ENCODE measurements around the gene HHEX.

HHEX gene

GRCh38 chr10:92693534-92693893 is 3.8 kb downstream of the HHEX start:
- DNase-seq, result no peak

DNA sequence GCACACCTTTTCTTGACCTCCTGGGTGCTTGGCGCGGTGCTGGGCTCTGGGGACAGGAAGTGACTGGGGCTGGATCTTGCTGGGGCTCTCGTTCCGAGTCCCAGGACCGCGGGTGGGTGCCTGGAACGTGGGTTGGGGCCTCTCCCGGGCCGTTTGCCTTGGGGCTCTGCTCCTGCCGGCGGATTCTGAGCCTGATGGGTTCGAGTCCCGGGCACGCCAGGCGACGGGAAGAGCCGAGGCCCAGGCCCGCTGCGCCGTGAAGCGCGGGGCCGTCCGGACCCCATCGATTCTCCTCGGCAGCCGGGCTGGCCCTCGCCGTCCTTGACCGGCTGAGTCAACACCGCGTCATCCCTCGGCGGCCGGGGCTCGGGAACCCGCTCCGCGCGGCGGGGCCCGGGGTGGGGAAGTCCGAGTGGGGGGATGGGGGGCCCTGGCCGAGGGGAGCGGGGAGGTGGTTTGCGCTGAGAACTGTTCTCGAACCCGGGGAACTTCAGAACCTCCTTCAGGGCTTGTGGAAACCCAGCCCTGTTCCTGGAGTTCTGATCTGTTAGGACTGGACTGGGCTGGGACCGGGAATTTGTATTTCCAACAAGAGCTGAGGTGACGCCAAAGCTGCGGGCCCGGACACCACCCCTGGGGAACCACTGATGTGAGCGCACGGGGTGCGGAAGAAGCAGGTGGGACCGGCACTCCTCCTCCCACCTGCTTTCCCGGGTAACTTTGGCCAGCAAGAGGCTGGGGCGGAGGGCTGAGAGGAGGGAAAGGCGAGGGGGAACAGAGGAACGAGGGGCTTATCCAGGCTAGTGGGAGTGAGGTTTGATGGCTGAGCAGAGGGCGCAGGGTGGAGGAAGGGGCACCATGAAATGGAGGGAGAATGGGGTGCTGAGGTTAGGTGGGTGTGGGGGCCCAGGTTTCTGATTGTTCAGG is 6.2 kb downstream of the HHEX start:
- no peak for DNase-seq

GRCh38 chr10:92696606-92697383 is 7.0 kb downstream of the HHEX start:
- DNase-seq, result no peak

DNA sequence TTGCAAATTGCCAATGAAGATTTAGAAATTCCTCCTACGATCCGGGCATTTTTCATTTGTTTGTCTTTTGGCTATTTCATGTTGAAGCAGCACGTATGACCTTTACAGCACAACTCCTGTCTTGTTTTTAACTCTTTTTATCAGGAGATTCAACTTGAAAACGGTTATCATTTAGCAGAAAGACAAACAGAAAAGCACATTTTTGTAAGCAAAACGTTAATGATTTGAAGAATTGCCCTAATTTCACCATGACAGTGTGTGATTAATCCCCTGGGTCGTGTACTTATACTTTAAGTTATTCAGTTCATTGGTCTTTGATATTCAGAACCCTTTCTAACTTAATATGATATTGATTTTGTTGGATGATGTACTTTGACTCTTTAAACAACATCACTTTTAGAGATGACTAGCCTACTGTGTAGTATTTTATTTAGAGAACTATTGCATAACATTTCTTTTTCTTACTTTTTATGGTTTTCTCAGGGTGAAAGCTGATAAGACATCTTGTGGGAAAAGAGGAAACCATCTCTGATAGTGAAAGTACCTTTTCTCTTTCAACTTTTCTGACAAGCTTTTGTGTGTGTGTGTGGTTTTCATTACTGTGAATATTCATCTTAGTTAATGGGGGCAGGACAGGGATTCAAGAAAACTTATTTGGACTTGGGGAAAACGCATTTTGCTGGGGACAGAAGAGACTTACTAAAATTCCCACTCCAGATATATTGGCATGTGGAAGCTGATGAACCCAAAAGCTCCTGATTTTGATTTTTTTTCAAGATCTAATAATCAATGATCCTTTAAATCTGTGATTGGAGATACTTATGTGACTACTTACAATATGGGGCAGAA is 8.1 kb downstream of the HHEX start:
- no peak for DNase-seq

DNA sequence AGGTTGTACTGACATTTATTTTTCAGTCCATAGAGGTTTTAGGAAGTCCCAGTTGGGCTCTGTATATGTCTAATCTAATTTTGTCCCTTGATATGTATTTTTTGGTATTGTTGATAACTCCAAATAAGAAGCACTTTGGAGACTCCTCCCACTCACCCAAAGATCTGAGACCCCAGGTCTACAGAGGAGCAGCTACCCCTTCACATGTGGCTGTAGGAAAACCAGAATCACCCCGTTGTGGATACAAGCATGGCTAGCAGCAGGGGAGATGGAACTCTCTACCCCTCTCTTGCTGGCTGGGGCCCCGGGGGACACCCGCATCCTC is 9.4 kb downstream of the HHEX start:
- DNase-seq, result no peak

DNA sequence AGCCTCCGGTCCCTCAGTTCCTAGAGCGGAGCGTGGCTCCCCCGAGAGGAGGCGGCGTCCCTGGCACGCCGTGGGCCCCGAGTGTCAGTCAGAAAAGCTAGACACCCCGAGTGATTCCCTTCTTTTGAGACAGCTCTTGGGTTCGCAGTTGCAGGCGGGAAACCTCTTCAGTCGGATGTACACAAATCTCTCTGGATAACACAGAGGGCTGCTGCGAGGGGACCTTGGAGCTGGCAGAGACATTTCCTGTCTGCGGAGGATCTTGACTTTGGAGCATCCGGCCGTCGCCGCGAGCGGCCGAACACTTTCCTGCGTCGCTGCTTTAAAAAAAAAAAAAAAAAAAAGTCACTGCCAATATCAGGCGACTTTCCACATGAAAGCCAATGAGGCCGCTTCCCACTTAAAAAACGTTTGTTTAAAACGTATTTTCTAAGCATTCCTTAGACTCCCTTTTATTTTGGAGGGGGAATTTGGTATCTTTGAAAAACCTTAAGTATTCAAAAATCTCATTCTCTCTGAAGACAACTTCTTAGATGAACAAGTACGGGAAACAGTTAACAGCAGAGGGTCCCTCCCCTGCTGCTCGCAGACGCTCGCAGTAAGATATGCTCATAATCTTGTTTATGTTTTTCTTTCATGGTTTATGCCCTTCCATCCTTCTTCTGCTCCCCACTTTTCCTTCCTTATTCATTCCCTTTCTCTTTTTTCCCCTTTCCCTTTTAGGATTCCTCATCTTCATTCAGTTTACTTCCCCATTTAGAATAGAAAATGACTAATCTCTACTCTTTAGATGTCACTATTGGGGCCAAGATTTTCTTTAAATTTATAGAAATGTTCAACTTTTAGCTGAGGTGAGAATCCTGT is 10.0 kb downstream of the HHEX start:
- DNase-seq, result no peak

DNA sequence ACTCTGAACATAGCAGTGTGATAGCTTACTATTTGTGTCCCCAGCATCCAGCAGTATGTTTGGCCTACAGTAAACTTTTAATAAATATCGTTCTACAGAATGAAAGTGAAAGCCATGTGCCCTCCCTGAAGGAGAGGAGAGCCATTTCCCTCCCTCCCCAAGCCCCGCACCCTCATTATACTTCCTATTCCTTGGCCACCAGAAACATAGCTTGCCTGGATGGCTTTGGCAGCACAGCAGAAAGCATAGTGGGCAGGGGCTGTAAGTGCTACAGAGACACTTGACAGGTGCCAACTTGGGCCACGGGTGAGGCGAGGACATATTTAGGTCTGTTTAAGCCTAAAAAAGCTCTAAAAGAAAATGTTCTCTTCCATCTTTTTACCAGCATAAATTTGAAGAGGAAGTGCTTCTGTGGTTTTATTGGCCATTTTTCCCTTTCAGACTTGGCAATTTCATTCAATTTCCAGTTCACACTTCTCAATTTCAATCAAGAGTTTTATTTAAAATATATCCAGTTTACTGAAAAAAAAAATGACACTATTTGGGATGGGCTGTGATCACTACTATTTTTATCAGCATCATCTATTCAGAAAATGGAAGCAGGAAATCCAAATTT is 12.7 kb downstream of the HHEX start:
- no peak for DNase-seq

DNA sequence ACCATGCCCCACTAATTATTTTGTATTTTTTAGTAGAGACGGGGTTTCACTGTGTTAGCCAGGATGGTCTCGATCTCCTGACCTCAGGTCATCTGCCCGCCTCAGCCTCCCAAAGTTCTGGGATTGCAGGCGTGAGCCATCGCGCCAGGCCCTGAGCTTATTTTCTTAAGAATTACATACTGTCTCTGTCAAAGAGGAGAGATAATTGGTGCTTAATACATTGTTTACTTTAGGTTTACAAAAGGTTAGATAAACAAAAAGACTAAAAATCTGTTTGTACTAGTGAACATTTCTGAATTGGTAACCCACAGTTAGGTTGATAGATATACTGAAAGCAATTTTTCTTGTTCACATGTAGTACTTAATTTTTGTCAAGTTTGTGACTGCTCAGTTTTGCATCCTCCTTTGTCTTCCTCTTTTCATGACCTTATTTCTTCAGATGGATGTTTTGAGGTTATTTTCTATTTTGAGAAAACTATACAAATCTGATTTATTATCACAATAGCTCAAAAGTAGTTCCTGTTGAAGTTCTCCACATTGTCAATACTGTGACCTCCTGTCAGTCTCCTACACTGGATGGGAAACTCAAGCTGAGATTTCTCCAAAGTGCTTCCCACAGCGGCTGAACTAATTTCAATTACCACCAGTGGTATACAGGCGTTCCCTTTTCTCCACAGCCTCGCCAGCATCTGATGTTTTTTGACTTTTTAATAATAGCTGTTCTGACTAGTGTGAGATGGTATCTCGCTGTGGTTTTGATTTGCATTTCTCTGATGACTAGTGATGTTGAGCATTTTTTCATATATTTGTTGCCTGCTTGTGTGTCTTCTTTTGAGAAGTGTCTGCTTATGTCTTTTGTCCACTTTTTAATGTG is 22.5 kb downstream of the HHEX start:
- DNase-seq, result peak; percentile 3

- DNase-seq, result no peak
These were observed 24.5 kb downstream of the HHEX start for GRCh38 chr10:92714152-92714845.

- no peak for DNase-seq
These were observed 25.1 kb downstream of the HHEX start for GRCh38 chr10:92714872-92715271.

DNA sequence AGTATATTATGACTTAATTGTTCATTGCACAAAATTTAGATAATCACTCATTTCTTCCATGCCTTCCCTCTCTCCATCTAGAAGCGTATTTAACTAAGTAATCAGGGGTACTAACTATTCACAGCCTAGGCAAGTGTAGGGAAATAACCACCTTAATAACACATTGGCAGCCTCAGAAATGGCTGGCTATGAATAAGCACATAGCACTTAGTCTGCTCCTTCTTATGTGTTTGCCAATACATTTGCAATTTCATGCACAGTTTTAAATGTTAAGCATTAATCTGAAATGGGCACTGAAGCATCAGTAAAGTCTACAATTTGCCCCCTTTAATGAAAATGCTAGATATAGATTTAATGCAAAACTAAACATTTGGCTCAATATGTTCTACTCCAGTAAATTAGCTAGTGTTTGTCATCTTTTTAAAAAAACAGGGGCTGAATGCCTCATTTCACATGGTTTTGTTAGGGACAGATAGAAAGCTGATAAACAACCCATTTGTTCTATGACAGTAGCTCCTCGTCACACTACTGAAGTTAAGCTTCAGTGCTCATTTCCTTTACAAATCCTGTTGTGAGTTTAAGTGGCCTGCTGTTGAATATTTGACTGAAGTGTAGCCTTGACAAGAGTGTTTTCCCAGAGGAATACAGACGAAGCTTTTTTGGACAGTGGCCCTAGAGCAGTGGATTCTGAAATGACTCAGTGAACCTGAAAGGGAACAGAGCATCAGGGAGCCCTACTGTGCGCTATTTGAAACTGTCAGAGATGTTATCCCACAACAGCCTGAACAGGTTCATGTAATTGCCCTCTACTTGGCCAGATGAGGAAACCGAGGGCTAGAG is 30.5 kb downstream of the HHEX start:
- peak; percentile 83 for DNase-seq

GRCh38 chr10:92720831-92721165 is 31.0 kb downstream of the HHEX start:
- DNase-seq, result no peak

- no peak for DNase-seq
These were observed 32.6 kb downstream of the HHEX start for GRCh38 chr10:92722349-92722748.

GRCh38 chr10:92727141-92727540 is 37.4 kb downstream of the HHEX start:
- no peak for DNase-seq

DNA sequence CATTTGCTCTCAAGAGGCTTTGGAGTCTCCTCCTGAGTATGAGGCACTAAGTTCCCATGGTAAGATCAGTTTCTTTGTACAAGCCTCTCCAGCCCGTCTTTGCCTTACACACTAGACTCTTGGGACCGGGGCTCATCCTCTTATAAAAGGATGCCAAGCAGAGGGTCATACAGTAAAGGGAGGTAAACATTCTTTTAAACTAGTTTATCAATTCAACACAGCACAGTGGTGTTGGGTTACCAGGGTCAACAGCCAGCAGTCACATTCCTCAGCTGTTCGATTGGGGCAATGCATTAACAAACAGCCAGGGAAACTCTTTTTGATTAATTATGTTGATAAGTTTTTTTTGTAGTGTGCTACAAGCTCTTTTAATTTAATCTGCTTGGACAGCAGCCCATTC is 37.8 kb downstream of the HHEX start:
- no peak for DNase-seq

GRCh38 chr10:92729886-92730285 is 40.1 kb downstream of the HHEX start:
- no peak for DNase-seq

GRCh38 chr10:92732958-92733357 is 43.2 kb downstream of the HHEX start:
- no peak for DNase-seq

DNA sequence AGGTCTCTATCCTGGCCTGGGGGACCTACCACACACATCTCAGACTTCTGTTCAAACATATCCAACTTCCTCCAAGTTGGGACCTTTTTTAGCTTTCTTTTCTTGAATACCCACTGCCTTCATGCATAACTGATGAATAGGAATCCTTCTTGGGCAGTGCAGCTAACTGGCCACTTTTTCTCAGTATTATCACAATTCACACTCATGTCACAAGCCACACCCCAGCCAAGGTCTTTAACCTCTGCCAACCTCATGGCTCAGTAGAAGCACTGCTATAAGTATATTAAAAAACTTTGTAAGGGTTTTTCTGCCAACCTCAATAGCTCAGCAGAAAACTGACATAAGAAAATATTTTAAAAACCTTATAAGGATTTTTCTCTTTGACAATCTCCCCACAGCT is 44.5 kb downstream of the HHEX start:
- no peak for DNase-seq

DNA sequence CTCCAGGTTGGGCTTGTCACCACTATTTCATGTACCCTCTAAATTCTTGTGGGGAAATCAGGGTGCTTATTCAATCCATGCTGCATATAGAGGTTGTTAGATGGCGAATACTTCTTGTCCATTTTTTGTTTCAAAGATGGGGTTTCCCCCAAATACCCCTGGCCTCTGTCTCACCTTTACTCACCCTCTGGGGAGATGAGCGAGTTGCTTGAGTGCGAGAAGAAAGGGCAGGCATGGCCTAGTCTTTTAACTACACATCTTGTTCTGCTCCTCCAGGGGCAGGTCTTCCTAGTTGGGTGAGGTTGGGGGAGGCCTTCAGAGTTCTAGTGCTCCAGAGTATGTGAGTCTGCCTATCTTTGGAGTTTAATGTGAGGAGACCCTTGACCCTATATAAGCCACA is 46.2 kb downstream of the HHEX start:
- DNase-seq, result no peak

GRCh38 chr10:92737484-92737883 is 47.7 kb downstream of the HHEX start:
- no peak for DNase-seq

Data from NCI-H1436 treated with DMSO at 0.1 percent for 48 hours (cell line).